GM18507 (cell line): Measurements from ENCODE around the gene GSG1L.

Experiments
- DNase-seq: peaks from one replicate; pipeline ENCODE4 v3.0.0; 2011; ENCODE audit warnings: low read depth; ENCODE audit not compliant: insufficient read length; ENCODE audit errors: extremely low spot score
- FAIRE-seq: peaks from 2 replicates; lab custom pipeline; 2011; peaks lifted over from hg19 to GRCh38; lab: Jason Lieb, UNC

The GSG1L gene

DNA sequence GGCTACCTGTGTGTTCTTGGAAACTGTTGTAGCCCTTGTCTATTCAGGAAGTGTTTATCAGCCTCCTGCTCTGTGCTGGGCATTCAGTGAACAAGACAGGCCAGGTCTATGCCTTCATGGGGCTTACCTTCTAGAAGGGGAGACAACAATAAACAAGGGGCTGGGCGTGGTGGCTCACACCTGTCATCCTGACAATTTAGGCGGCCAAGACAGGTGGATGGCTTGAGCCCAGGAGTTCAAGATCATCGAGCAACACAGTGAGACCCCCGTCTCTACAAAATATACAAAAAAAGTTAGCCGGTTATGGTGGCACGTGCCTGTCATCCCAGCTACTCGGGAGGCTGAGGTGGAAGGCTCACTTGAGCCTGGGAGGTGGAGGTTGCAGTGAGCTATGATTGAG lies 5.5 kb upstream of the GSG1L start:
- no peak for DNase-seq
- no peak for FAIRE-seq

DNA sequence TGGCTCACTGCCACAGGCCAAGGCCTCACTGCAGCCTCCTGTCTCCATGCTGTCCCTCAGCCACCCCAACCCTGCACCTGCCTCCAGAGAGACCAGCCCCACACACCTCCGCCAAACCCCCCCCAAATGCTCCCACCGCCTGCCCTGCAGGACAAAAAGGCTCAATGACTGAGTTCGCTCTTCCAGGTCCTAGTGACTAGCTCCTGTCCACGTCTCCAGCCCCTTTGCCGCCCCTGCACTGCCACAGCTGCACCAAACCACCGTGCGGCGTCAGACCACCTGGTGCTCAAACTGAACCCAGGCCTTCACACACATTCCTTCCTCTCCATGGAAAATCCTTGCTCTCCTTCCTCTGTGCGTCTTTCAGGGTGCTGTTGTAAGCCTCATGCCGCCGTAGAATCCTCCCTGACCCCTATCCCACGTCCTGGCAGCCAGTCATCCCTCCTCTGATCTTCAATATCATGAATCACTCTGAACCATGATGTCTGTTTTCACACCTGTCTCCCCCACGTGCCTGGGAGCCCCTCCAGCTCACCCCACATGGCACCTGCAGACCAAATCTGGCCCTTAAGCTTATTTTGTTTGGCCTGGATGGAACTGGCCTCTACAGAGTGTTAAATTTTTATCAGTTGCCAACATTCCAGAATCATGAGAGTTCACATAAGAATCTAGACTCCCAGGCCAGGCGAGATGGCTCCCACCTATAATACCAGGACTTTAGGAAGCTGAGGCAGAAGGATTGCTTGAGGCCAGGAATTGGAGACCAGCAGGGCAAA lies 4.3 kb upstream of the GSG1L start:
- no peak for DNase-seq
- FAIRE-seq, result no peak

DNA sequence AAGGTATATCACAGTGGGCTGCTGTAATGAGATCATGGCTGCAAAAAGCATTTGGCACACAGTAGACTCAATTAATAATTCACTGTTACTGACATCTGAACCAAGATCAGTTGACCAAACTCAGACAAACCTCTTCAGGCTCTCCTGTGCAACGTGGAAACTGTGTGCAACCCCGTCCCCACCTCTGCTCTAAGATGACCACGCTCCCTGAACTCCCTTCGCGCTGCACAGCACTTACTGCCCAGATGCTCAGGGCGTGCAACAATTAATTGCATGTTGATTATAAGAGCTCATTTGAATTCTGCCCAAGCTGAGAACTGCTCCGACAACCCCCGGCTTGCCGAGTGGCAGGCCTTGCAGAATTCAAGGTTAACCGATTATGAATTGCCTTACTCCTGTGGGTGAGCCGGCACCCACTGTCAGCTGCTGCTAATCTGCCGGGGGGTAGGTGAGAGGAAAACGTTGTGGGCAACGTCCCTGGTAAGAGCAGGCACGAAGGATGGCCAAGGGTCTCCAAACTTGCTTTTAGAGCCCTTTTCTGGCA lies 1.3 kb upstream of the GSG1L start:
- FAIRE-seq, result no peak

DNA sequence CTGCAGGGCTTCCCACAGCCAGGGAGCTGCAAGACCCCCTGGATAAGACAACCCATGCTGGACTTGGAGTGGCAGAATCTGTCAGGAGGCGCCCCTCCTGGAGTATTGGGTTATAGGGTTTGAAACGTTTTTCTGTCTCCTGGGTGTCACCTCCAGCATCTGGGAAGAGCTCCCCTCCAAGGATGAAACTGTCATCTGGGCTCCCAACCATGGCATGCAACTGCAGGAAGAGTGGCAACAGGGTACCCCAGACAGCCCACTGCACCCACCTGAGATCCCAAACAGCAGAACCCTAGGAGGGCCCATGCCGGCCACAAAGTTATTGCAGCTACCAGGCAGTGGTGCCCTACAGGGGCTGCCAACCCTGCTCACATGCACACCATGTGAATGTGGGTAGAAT lies 636 bp upstream of the GSG1L start:
- no peak for DNase-seq
- no peak for FAIRE-seq

More for the DNA sequence above, 1.3 kb upstream of the GSG1L start:
- no peak for DNase-seq

DNA sequence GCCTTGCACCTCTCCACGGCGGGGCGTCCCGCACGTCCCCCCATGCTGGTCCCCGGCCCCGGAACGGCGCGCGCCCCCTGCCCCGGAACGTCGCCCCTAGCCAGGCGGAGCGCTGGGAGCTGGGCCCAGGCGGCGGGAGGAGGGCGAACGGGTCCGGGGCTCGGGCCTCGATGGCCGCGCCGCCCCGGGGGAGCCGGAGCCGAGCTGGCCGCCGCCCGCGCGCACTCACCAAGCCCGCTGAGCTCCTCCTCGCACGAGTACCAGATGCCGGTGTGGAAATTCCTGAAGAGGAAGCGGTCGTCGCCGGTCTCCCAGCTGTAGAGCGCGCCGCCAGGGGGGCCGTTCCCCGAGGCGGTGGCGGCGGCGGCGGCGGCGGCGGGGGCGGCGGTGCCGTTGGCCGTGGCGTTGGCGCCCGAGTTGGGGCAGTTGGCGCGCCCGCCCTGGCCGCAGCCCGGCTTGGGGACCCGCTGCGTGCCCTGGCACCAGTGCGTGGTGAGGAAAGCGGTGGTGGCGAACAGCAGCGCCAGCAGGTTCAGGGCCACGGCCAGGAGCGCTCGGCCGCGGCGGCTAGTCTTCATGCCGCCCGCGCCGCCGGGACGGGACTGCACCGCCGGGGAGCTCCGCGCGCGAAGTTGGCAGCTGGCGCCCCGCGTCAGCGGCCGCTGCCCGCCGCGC lies 530 bp downstream of the GSG1L start:
- DNase-seq (no peak), FAIRE-seq (no peak)

DNA sequence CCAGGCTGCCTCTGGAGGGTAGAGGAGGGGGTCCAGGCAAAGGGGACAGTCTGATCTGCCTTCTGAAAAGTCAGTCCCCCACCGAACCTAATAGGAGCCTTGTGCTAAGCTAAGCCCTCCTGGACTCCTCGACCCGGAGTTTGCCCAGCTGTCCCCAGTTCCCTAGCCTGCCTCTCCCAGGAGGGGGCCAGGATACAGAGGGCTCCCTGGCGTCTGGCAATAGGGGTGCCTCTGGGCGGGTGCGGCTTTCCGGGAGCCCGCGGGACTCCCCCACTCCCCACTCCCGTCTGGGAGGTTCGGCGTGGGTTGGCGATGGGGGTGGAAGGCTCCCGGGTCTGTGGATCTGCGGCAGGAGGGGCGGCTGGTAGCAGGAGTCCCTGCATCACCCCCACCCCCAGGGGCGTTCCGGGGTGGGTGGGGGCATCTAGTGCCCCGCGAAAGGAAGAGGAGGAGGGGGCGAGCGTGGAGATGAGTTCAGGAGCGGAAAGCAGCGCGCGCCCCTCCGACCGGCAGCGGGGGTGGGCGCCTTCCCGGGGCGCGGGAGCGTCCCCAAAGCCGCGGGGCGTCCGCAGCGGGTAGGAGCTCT lies 1.2 kb downstream of the GSG1L start:
- FAIRE-seq, result no peak
- no peak for DNase-seq

DNA sequence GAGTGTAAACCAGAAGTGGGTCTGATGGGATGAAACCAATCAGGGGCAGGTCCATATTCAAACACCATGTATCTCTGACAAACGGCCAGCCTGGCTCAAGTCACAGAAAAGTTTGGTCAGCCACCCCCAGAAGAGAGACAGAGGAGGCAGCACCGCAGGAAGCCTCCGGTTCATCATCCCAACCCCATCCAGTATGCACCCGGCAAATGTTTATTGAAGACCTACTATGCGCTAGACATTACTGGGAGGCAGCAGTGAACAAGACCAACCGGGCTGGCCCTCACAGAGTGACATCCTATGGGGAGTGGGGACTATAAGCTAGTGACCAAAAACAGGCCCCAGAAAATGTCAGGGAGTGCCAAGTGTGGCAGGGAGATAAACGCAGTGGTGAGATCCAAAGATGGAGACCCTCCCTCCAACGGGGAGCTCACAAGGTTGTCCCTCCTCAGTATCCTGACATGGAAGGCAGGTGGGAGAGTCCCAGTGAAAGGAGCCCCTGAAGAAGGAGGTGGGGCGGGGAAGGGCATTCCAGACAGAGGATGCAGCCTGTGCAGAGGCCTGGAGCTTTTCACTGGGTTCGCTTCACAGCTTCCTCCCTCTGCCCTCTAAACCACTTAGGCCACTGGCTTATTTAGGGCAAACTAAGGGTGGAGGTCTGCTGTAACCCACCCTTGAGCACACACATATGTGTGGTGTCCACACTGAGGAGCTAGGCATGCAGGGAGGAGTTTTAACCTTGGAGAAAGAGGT lies 2.0 kb downstream of the GSG1L start:
- FAIRE-seq, result no peak
- no peak for DNase-seq

DNA sequence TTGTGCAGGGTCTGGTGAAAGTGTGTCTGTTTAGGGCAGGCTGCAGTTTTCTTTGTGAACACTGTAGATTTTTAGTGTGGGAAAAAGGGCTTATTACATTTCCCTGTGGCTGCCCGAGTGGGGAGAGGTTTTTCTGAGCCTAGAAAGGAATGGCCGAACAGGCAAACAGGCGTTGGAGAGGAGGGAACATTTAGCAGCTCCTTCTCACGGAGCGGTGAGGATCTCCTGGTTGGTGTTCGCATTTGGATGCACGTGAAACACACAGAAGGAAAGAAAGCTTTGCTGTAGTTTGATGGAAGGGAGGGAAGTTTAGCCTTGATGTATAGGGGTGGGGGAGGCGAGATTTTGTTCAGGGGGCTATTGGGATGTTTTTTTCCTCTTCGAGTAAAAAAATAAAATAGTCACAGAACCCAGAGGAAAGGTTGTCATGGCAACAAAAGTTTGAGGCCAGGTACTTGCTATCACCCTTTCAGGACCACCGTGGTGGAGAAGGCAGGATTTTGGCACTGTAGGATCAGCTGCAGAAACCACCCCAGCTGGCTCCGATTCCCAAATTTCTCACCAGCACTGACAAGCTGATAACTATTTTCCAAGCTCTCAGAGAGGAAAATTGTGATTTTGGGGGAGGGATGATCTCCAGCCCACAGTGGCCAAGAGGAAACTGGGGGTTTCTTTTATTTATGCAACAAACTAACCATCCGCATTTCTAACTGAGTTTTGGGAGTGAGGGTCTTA lies 3.5 kb downstream of the GSG1L start:
- no peak for DNase-seq
- no peak for FAIRE-seq

DNA sequence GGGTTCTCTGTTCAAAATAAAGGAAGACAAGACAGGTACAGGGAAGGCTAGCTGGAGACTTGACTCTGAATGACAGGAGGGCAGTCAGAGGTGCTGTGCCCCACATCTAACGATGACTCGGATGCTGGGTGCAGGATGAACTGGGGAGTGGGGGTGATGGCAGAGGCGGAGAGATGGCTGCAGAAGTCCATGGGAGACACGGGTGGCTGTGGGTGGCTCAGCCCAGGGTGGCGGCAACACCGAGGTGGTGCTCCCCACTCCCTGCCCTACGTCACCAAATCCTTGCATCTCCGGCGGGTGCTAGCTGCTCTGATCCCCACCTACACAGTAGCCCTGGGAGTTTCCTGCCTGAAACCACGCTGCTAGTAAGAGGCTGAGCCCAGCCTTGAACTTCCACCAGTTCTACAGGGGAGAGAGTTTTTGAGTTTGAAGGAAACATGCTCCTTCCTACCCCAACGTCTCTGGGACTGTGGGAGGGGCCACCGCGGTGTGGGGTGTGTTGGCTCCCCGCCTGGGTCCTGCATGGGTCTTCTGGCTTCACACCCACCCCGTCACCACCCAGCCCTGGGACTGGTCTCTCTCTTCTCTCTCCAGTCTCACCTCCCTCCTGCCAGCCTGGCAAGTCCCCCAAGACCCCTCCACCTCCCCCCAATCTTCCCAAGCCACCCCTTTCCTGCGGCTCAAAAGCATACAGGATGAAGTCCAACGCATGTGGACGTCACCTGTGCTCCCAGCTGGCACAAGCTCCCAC lies 4.5 kb downstream of the GSG1L start:
- DNase-seq, result no peak
- no peak for FAIRE-seq

DNA sequence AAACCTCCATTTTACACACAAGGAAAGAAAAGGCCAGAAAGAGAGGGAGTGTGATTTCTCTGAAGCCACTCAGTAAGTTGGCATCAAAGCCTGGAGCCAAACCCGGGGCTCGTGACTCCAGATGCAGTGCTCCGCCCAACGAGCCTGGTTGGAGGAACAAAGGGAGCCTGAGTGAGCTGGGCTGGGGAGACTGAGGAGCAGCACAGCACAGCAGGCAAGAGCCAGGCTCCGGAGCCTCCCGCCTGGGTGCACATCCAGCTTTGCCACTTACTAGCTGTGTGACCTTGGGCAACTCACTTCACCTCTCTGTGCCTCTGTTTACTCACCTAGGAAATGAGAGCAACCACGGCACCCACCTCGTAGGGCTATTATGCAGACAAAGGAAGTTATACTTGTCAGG lies 5.6 kb downstream of the GSG1L start:
- DNase-seq, result no peak
- no peak for FAIRE-seq

DNA sequence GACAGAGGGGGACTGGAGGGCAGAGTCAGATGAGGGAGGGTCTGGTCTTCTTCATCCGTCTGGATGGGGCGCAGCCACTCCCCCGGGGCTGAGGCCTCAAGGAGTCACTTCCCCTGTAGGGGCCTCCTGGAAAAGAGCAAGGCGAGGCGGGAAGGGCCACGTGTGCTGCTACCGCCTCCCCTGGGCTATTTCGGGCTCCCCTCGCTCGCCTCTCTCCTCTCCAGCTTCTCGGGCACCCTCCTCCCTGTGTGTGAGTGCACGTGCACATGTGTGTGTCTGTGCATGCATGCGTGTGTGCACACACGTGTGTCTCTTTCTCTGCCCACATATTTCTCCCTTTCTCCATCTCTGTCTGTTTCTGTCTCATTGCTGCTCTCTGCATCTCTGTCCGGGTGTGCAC lies 10.1 kb downstream of the GSG1L start:
- DNase-seq, result no peak
- FAIRE-seq, result no peak

DNA sequence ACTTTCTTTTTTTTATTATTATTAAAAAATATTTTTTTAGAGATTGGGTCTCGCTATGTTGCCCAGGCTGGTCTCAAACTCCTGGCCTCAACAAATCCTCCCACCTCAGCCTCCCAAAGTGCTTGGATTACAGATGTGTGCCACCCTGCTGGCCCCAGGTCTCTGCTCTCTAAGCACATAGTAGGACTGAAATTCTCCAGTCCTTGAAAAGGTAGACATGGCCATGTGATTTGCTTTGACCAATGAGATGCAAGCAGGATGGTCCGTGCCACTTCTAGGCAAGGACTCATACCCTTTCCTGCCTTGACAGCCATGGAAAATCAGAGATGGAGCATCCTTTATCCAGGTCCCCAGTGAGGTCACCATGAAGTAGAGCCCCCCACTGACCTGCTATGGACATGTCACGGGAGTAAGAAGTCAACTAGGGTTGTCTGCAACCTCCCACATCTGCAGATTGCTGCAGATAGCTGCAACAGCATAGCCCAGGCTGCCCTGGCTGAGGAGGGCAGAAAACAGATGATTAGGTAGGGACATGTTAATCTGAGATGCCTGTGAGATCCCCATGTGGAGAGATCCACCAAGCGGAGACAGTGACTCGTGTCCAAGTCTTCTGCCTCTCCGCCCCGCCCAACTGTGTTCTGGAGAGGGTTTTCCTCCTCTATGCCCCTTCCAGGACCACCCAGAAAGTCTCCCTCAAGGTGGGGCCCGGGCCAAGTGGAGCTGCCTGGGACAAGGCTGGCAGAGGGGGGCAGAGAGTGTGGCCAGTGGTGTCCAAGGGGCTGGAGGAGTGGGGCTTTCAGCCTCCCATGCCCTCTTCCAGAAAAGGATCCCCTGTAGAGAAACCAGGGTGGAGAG lies 11.0 kb downstream of the GSG1L start:
- no peak for FAIRE-seq
- no peak for DNase-seq

DNA sequence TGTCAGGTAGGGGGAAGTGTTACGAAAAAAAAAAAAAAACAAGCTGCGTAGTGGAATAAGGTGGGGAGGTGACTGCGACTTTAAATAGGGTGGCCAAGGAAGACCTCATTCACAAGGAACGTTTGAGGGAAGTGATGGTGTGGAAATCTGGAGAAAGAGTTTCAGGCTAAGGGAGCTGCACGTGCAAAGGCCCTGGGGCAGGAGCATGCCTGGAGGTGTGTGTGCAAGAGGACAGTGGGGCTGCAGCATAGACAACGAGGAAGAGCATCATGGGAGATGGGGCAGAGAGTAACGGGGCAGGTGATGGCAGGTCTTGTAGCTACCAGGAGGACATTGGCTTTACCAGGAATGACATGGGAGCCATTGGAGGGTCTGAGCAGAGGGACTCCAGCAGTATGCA lies 12.0 kb downstream of the GSG1L start:
- no peak for FAIRE-seq

DNA sequence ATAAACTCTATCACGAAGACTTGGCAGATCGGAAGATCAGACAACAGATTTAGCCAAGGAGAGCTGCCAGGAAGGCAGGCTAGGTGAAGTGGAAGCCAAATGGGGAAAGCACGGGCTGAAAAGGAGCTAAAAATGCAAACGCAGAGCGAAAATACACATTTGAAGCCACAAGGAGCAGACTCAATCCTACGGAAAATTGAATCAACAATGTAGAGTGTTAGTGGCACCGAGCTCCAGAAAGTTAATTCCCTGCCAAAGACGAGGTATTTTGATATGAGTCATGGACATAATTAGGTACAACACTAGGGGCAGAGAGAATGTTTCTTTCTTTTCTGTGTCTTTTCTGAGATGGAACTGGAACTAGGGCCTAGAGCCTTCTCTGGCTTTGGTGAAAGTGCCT lies 20.7 kb downstream of the GSG1L start:
- DNase-seq (no peak), FAIRE-seq (no peak)

More for the DNA sequence above, 12.0 kb downstream of the GSG1L start:
- no peak for DNase-seq

DNA sequence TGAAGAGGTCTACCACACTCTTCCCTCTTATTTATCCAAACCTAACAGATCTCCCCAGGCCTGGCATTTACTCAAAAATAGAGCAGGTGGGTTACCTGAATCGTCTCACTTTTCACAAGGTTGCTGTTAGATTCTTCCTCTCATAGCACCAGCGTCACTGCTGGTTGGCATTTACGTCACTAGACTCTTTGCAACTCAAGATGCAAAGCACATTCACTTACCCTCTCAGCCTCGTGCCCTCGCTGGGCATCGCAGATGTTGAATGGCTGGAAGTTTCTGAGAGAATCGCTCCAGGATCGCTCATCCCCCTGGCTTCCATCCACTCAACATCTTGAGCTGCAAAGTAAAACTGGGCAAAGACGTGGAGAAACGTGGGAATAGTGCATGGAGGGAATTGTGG lies 21.9 kb downstream of the GSG1L start:
- FAIRE-seq, result no peak
- DNase-seq, result no peak

DNA sequence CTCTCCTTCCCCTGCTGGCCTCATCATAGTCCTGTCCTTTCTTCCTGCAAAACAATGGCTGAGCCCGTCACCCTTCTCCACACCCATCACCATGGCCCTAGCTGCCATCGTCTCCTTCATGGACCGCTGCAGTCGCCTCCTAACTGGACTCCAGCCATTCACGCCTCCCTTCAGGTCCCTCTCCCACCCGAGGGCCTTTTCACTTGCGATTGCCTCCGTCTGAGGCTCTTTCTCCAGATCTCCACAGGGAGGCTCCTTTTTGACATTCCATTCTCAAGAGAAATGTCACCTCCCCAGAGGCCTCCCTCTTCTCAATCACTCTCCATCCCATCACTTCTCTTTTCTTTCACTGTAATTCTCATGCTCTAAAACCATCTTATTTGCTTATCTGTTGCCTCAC lies 23.5 kb downstream of the GSG1L start:
- no peak for FAIRE-seq
- no peak for DNase-seq

DNA sequence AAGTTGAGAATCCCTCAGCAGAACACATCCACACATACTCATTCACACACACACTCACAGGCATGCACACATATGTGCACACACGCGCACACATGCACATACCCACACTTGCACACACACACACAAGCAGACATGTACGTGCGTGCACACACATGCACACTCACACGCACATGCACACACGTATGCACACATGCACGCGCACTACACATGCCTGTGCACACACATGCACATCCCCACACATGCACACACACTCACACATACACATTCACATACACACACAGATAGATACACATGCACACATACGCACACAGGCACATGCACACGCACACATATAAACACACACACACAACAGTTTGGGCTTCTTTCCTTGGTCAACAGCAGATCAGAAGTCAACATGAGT lies 24.0 kb downstream of the GSG1L start:
- DNase-seq (no peak), FAIRE-seq (no peak)

DNA sequence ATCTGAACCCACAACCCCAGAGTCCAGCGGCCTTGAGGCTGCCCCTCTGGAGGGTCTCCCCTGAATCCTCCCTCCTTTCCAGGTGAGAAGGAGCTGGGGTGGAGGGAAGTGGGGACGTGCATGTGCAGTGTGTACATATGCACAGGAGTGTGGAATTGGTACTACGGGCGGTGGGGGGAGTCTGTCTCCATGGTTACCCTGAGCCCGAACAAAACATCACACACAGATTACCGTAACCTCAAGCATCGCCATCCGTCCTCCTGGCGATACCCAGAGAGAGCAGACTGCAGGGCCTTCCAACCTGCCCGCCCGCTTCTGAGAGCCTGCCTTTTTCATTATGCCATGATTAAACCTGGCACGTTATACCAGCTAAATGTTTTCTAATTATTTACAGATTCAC lies 25.1 kb downstream of the GSG1L start:
- FAIRE-seq, result no peak
- DNase-seq, result no peak
